Heart left ventricle (tissue), 13 donors: ENCODE data around the gene KCTD21.

Experiments
- CTCF ChIP-seq, 12 donors: fragments of 200-600 bp; sonication (generic) in 4 of 12; IDR thresholded peaks; one replicate each; pipeline versions ENCODE4 v1.5.0 to v1.8.0; 2018 to 2022; ENCODE audit warnings: antibody characterized with exemption in 12 of 12, mild to moderate bottlenecking in 5 of 12
- POLR2A ChIP-seq, 2 donors: fragments of 450-650 bp; IDR thresholded peaks; one replicate each; pipeline ENCODE4 v1.6.1; 2017; ENCODE audit warnings: antibody characterized with exemption in 2 of 2, mild to moderate bottlenecking in 2 of 2, moderate library complexity in 2 of 2
- donor health status: ischemic (EF 13 %, LVEDD 7.1; RV severe dilation, severe dysfunction).
- donor health status: DM: no; HTN: yes; CAD: no.
- donor health status: DM: no; HTN: no; CAD: no.
- donor health status: ischemic (EF 25% LVEDD 6.9; RV normal size, moderate dysfunction).
- donor health status: ischemic (EF 25% LVEDD 5.7; RV mildly dilated, moderate dysfunction).
- donor health status: ischemic (EF 35%, LVEDD 5.7; RV mildly dilated, moderate dysfunction).
- donor health status: nonischemic (EF 11% LVEDD 7.7; RV severe dilation, severe dysfunction).
- donor health status: DM: yes; HTN: yes; CAD: no.
- donor health status: PGD.
- donor health status: ischemic (EF 29% LVEDD 5.4; RV normal size, mild dysfunction).
- donor health status: nonischemic (EF 23%, LVEDD 6.1; RV moderate dilation, normal function).

DNA sequence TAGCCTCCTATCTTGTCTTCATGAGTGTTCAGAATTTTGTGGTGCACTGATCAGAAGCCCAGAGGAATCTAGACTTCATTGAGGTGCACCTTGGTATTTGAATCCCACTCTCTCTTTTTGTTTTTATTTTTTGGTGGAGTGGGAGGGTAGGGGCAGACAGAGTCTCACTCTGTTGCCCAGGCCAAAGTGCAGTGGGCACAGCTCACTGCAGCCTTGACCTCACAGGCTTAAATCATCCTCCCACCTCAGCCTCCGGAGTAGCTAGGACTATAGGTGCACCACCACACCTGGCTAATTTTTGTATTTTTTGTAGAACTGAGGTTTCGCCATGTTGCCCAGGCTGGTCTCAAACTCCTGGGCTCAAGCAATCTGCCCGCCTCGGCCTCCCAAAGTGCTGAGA lies 38.1 kb downstream of the KCTD21 start:
- TF ChIP-seq POLR2A (IDR thresholded peaks at IDR 0.05): no peak
- no peak for TF ChIP-seq CTCF (IDR thresholded peaks at IDR 0.05)
